Liver (tissue), 9 donors: ENCODE measurements around the gene NOL4L. TPM values are rescaled to one million over a fixed set of nuclear protein-coding genes. Genes with fewer than 3 reads are reported as not detected.

ENCODE experiments used
- DNase-seq: peaks from one replicate; pipeline ENCODE4 v3.0.0-alpha.2; 2017; ENCODE audit warnings: low spot score
- H3K27ac ChIP-seq, 2 donors: one replicate each; pipeline ENCODE4 v1.7.0; 2013; ENCODE audit warnings: inconsistent platforms in 2 of 2, low read length in 2 of 2, control low read depth in 1 of 2, low read depth in 1 of 2, mild to moderate bottlenecking in 1 of 2
- H3K27me3 ChIP-seq, 4 donors: one replicate each; pipeline versions ENCODE4 v1.6.1 to v1.7.0; 2013; ENCODE audit warnings: low read length in 3 of 4, inconsistent platforms in 1 of 4, mild to moderate bottlenecking in 1 of 4, moderate library complexity in 1 of 4; ENCODE audit not compliant: control insufficient read depth in 4 of 4, insufficient read depth in 4 of 4
- H3K36me3 ChIP-seq, 4 donors: one replicate each; pipeline versions ENCODE4 v1.6.1 to v1.7.0; 2013; ENCODE audit warnings: low read length in 3 of 4, mild to moderate bottlenecking in 3 of 4, low read depth in 1 of 4, moderate library complexity in 1 of 4; ENCODE audit not compliant: control insufficient read depth in 4 of 4, insufficient read depth in 3 of 4
- H3K4me1 ChIP-seq, 4 donors: one replicate each; pipeline versions ENCODE4 v1.6.1 to v1.7.0; 2013; ENCODE audit warnings: low read length in 3 of 4, mild to moderate bottlenecking in 3 of 4, moderate library complexity in 1 of 4; ENCODE audit not compliant: control insufficient read depth in 4 of 4, insufficient read depth in 4 of 4
- H3K4me3 ChIP-seq, 3 donors: one replicate each; pipeline versions ENCODE4 v1.6.1 to v1.7.0; 2013; ENCODE audit warnings: low read length in 3 of 3, control low read depth in 1 of 3, low read depth in 1 of 3, mild to moderate bottlenecking in 1 of 3
- H3K9ac ChIP-seq, 2 donors: one replicate each; pipeline ENCODE4 v1.7.0; 2013; ENCODE audit warnings: low read length in 2 of 2, mild to moderate bottlenecking in 2 of 2, moderate library complexity in 2 of 2, control low read depth in 1 of 2, low read depth in 1 of 2
- H3K9me3 ChIP-seq, 4 donors: one replicate each; pipeline versions ENCODE4 v1.6.1 to v1.7.0; 2013; ENCODE audit warnings: low read length in 3 of 4; ENCODE audit not compliant: control insufficient read depth in 4 of 4
- EGR1 ChIP-seq, 2 donors: IDR thresholded peaks; 2 replicates each; pipeline ENCODE4 v1.6.1; 2016 to 2018; ENCODE audit warnings: antibody characterized with exemption in 2 of 2, low read depth in 2 of 2
- FOXA1 ChIP-seq: IDR thresholded peaks from 2 replicates; pipeline ENCODE4 v1.6.1; 2016; ENCODE audit warnings: antibody characterized with exemption
- FOXA2 ChIP-seq: IDR thresholded peaks from 2 replicates; pipeline ENCODE4 v1.6.1; 2016; ENCODE audit warnings: antibody characterized with exemption
- GABPA ChIP-seq, 2 donors: IDR thresholded peaks in 1 of 2; conservative IDR thresholded peaks in 1 of 2; 2 replicates each; pipeline ENCODE4 v1.6.1; 2016; ENCODE audit warnings: antibody characterized with exemption in 2 of 2, mild to moderate bottlenecking in 1 of 2, moderate library complexity in 1 of 2
- HNF4A ChIP-seq, 2 donors: conservative IDR thresholded peaks; 2 replicates each; pipeline ENCODE4 v1.6.1; 2016; ENCODE audit warnings: antibody characterized with exemption in 2 of 2, mild to moderate bottlenecking in 2 of 2
- HNF4G ChIP-seq: IDR thresholded peaks from 2 replicates; pipeline ENCODE4 v1.6.1; 2016; ENCODE audit warnings: antibody characterized with exemption
- JUND ChIP-seq, 2 donors: IDR thresholded peaks; 2 replicates each; pipeline ENCODE4 v1.6.1; 2016; ENCODE audit warnings: antibody characterized with exemption in 2 of 2
- MAX ChIP-seq: IDR thresholded peaks from 2 replicates; pipeline ENCODE4 v1.6.1; 2016; ENCODE audit warnings: antibody characterized with exemption
- NR2F2 ChIP-seq: IDR thresholded peaks from 2 replicates; pipeline ENCODE4 v1.6.1; 2016; ENCODE audit warnings: antibody characterized with exemption
- RAD21 ChIP-seq, 2 donors: IDR thresholded peaks; 2 replicates each; pipeline ENCODE4 v1.6.1; 2016; ENCODE audit warnings: antibody characterized with exemption in 2 of 2, mild to moderate bottlenecking in 2 of 2
- RXRA ChIP-seq, 2 donors: IDR thresholded peaks; 2 replicates each; pipeline ENCODE4 v1.6.1; 2017 to 2018; ENCODE audit warnings: antibody characterized with exemption in 2 of 2, mild to moderate bottlenecking in 1 of 2
- SP1 ChIP-seq: IDR thresholded peaks from 2 replicates; pipeline ENCODE4 v1.6.1; 2018; ENCODE audit warnings: antibody characterized with exemption, mild to moderate bottlenecking
- TAF1 ChIP-seq: conservative IDR thresholded peaks from 2 replicates; pipeline ENCODE4 v1.6.1; 2016; ENCODE audit warnings: antibody characterized with exemption, mild to moderate bottlenecking
- YY1 ChIP-seq: IDR thresholded peaks from 2 replicates; pipeline ENCODE4 v1.6.1; 2016; ENCODE audit warnings: antibody characterized with exemption, mild to moderate bottlenecking
- WGBS: extraction: QIAGEN DNeasy Blood & Tissue Kit; methylation state at CpG from one replicate; pipeline ENCODE4 v1.1.7; 2013; 5-methylcytosine and 5-hydroxymethylcytosine counted together
- polyA plus RNA-seq, 2 donors: library from polyadenylated mRNA; stranded (reverse) in 1 of 2; unstranded in 1 of 2; fragments of 200-250 nt in 1 of 2; fragments of >200 nt in 1 of 2; fragmentation: Nextera tagmentation in 1 of 2; extraction: Ambion mirVana in 1 of 2; gene quantifications; one replicate each; pipeline versions ENCODE4 v1.2.1 to v1.2.3, GENCODE V29; 2013 to 2015
- total RNA-seq, 2 donors: library from RNA; depleted of rRNA; stranded (reverse); fragments of >200 nt; gene quantifications; one replicate each; pipeline ENCODE4 v1.2.3, GENCODE V29; 2014
- TF ChIP-seq, protein P1 (sequence below): fragments of 150-350 bp; IDR thresholded peaks from 2 replicates; pipeline ENCODE4 v1.5.1; 2017; ENCODE audit warnings: improper control_type of control experiment, low read depth, low read length; ENCODE audit not compliant: missing input control
- TF ChIP-seq, protein P2 (sequence below): IDR thresholded peaks from 2 replicates; pipeline ENCODE4 v1.6.1; 2016; ENCODE audit warnings: antibody characterized with exemption, mild to moderate bottlenecking
- TF ChIP-seq, protein P3 (sequence below): IDR thresholded peaks from 2 replicates; pipeline ENCODE4 v1.6.1; 2016; ENCODE audit warnings: antibody characterized with exemption
- TF ChIP-seq, protein P4 (sequence below): IDR thresholded peaks from 2 replicates; pipeline ENCODE4 v1.6.1; 2016; ENCODE audit warnings: antibody characterized with exemption
- donor health status: healthy.
- donor health status: healthy.
- donor health status: healthy.
- donor health status: healthy.
- donor health status: healthy.

The NOL4L gene
- total and polyA plus RNA-seq, 4 donors: 2.2 to 6.8 (median 4.3) TPM

- no peak overlapping the region for H3K9ac ChIP-seq
- H3K9me3 ChIP-seq: no peaks in the 10 kb centered on the region
- peaks cover 12 to 37% (median 29%) of the 10 kb centered on the region in 4 donors for H3K4me1 ChIP-seq
- no peaks in the 10 kb centered on the region for H3K36me3 ChIP-seq
- no peaks in the 10 kb centered on the region for H3K27me3 ChIP-seq
- 97% methylated on average over 12 of the region's 12 CpGs for WGBS
- no peak for DNase-seq
- H3K27ac ChIP-seq: no peak overlapping the region
- TF ChIP-seq, protein P1, sequence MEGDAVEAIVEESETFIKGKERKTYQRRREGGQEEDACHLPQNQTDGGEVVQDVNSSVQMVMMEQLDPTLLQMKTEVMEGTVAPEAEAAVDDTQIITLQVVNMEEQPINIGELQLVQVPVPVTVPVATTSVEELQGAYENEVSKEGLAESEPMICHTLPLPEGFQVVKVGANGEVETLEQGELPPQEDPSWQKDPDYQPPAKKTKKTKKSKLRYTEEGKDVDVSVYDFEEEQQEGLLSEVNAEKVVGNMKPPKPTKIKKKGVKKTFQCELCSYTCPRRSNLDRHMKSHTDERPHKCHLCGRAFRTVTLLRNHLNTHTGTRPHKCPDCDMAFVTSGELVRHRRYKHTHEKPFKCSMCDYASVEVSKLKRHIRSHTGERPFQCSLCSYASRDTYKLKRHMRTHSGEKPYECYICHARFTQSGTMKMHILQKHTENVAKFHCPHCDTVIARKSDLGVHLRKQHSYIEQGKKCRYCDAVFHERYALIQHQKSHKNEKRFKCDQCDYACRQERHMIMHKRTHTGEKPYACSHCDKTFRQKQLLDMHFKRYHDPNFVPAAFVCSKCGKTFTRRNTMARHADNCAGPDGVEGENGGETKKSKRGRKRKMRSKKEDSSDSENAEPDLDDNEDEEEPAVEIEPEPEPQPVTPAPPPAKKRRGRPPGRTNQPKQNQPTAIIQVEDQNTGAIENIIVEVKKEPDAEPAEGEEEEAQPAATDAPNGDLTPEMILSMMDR: no peak
- TF ChIP-seq, protein P2, sequence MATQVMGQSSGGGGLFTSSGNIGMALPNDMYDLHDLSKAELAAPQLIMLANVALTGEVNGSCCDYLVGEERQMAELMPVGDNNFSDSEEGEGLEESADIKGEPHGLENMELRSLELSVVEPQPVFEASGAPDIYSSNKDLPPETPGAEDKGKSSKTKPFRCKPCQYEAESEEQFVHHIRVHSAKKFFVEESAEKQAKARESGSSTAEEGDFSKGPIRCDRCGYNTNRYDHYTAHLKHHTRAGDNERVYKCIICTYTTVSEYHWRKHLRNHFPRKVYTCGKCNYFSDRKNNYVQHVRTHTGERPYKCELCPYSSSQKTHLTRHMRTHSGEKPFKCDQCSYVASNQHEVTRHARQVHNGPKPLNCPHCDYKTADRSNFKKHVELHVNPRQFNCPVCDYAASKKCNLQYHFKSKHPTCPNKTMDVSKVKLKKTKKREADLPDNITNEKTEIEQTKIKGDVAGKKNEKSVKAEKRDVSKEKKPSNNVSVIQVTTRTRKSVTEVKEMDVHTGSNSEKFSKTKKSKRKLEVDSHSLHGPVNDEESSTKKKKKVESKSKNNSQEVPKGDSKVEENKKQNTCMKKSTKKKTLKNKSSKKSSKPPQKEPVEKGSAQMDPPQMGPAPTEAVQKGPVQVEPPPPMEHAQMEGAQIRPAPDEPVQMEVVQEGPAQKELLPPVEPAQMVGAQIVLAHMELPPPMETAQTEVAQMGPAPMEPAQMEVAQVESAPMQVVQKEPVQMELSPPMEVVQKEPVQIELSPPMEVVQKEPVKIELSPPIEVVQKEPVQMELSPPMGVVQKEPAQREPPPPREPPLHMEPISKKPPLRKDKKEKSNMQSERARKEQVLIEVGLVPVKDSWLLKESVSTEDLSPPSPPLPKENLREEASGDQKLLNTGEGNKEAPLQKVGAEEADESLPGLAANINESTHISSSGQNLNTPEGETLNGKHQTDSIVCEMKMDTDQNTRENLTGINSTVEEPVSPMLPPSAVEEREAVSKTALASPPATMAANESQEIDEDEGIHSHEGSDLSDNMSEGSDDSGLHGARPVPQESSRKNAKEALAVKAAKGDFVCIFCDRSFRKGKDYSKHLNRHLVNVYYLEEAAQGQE: no peak
- TF ChIP-seq FOXA1 (no peak), MAX (no peak), RXRA (IDR thresholded peaks at IDR 0.05) (no peak), EGR1 (IDR thresholded peaks at IDR 0.05; ENCODE audit: low read depth in 2 of 2) (no peak), HNF4A (conservative IDR thresholded peaks at IDR 0.05) (no peak), TAF1 (no peak), JUND (IDR thresholded peaks at IDR 0.05) (no peak), HNF4G (no peak), YY1 (no peak), SP1 (no peak), RAD21 (IDR thresholded peaks at IDR 0.05) (no peak), GABPA (IDR thresholded peaks at IDR 0.05 in 1 of 2, conservative IDR thresholded peaks at IDR 0.05 in 1 of 2) (no peak), FOXA2 (no peak), NR2F2 (no peak)
- TF ChIP-seq, protein P3, sequence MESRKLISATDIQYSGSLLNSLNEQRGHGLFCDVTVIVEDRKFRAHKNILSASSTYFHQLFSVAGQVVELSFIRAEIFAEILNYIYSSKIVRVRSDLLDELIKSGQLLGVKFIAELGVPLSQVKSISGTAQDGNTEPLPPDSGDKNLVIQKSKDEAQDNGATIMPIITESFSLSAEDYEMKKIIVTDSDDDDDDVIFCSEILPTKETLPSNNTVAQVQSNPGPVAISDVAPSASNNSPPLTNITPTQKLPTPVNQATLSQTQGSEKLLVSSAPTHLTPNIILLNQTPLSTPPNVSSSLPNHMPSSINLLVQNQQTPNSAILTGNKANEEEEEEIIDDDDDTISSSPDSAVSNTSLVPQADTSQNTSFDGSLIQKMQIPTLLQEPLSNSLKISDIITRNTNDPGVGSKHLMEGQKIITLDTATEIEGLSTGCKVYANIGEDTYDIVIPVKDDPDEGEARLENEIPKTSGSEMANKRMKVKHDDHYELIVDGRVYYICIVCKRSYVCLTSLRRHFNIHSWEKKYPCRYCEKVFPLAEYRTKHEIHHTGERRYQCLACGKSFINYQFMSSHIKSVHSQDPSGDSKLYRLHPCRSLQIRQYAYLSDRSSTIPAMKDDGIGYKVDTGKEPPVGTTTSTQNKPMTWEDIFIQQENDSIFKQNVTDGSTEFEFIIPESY: no peak
- TF ChIP-seq, protein P4, sequence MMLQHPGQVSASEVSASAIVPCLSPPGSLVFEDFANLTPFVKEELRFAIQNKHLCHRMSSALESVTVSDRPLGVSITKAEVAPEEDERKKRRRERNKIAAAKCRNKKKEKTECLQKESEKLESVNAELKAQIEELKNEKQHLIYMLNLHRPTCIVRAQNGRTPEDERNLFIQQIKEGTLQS: no peak
- no peak overlapping the region for H3K4me3 ChIP-seq
Observed at GRCh38 chr20:32514760-32515159, 70.4 kb downstream of the NOL4L start.
